HepG2 (cell line): ENCODE data around the gene NEAT1. TPM values are rescaled to one million over a fixed set of nuclear protein-coding genes. Genes with fewer than 3 reads are reported as not detected.

Source experiments
- CHD4 ChIP-seq: fragments of 200-600 bp; sonication (generic); IDR thresholded peaks from 2 replicates; pipeline ENCODE4 v1.7.0; 2017; ENCODE audit warnings: mild to moderate bottlenecking, low read length, borderline replicate concordance
- CREB1 ChIP-seq, 2 experiments: fragments of 450-650 bp in 1 of 2; IDR thresholded peaks; 2 replicates each; pipeline ENCODE4 v1.6.1; 2016 to 2017; ENCODE audit warnings: control low read depth in 1 of 2, mild to moderate bottlenecking in 1 of 2, missing compliant biosample characterization in 1 of 2, missing genetic modification characterization in 1 of 2
- LBX2 ChIP-seq: sonication (generic); formaldehyde crosslinking; IDR thresholded peaks from 2 replicates; pipeline ENCODE4 v1.5.0; 2020; ENCODE audit warnings: missing genetic modification reagents, mild to moderate bottlenecking, borderline replicate concordance
- MLLT10 ChIP-seq: sonication (generic); formaldehyde crosslinking; IDR thresholded peaks from 2 replicates; pipeline ENCODE4 v1.4.0; 2020; ENCODE audit warnings: missing genetic modification reagents
- MZF1 ChIP-seq: sonication (generic); formaldehyde crosslinking; IDR thresholded peaks from 2 replicates; pipeline ENCODE4 v1.8.1; 2023; ENCODE audit warnings: mild to moderate bottlenecking, missing genetic modification reagents, borderline replicate concordance
- RNF219 ChIP-seq: sonication (generic); formaldehyde crosslinking; IDR thresholded peaks from 2 replicates; pipeline ENCODE4 v1.5.0; 2020; ENCODE audit warnings: mild to moderate bottlenecking, missing genetic modification reagents
- SMAD1 ChIP-seq: sonication (generic); formaldehyde crosslinking; IDR thresholded peaks from 2 replicates; pipeline ENCODE4 v1.4.0; 2020; ENCODE audit warnings: missing genetic modification reagents, low read depth, mild to moderate bottlenecking, borderline replicate concordance
- SMC3 ChIP-seq: IDR thresholded peaks from 2 replicates; pipeline ENCODE4 v1.6.1; 2011; ENCODE audit warnings: low read length, improper control_type of control experiment
- SRY ChIP-seq: sonication (generic); formaldehyde crosslinking; IDR thresholded peaks from 2 replicates; pipeline ENCODE4 v1.8.0; 2022; ENCODE audit warnings: mild to moderate bottlenecking, missing genetic modification reagents
- ZFP36L2 ChIP-seq: sonication (generic); formaldehyde crosslinking; IDR thresholded peaks from 2 replicates; pipeline ENCODE4 v1.4.0; 2020; ENCODE audit warnings: missing genetic modification reagents
- ZFP41 ChIP-seq: sonication (generic); formaldehyde crosslinking; IDR thresholded peaks from 2 replicates; pipeline ENCODE4 v1.4.0; 2020; ENCODE audit warnings: mild to moderate bottlenecking, missing genetic modification reagents, borderline replicate concordance
- ZNF607 ChIP-seq: sonication (generic); formaldehyde crosslinking; IDR thresholded peaks from 2 replicates; pipeline ENCODE4 v1.5.1; 2020; ENCODE audit warnings: missing genetic modification reagents, mild to moderate bottlenecking, borderline replicate concordance
- polyA plus RNA-seq, 8 experiments: library from polyadenylated mRNA; depleted of rRNA in 3 of 8; stranded (reverse) in 7 of 8; unstranded in 1 of 8; fragments of >200 nt; fragmentation: Illumina TruSeq in 4 of 8; extraction: Trizol in 4 of 8; gene quantifications; 2 replicates each; pipeline versions ENCODE4 v1.2.1 to v1.2.3, GENCODE V29; 2011 to 2016; ENCODE audit warnings: low read depth in 4 of 8, missing spikeins in 1 of 8, mixed read lengths in 1 of 8; ENCODE audit not compliant: insufficient read depth in 1 of 8
- total RNA-seq, 5 experiments: library from RNA; depleted of rRNA; stranded (reverse); fragments of >200 nt; fragmentation: Illumina TruSeq; extraction: Trizol; gene quantifications; 2 replicates each; pipeline ENCODE4 v1.2.3, GENCODE V29; 2016; ENCODE audit warnings: low read depth in 1 of 5
- TF ChIP-seq, protein P1 (sequence below), 2 experiments: sonication (generic) in 1 of 2; formaldehyde crosslinking in 1 of 2; IDR thresholded peaks; 2 replicates each; pipeline versions ENCODE4 v1.6.1 to v1.9.0; 2014 to 2022; ENCODE audit warnings: antibody characterized with exemption in 1 of 2, borderline replicate concordance in 1 of 2, inconsistent platforms in 1 of 2, low read depth in 1 of 2, missing genetic modification reagents in 1 of 2
- TF ChIP-seq, protein P2 (sequence below): fragments of 450-650 bp; IDR thresholded peaks from 2 replicates; pipeline ENCODE4 v1.6.1; 2017; ENCODE audit warnings: mild to moderate bottlenecking
- TF ChIP-seq, protein P3 (sequence below): sonication (generic); formaldehyde crosslinking; IDR thresholded peaks from 2 replicates; pipeline ENCODE4 v1.4.0; 2020; ENCODE audit warnings: missing genetic modification reagents

NEAT1 gene
- total and polyA plus RNA-seq, 2 of the 13 experiments (the other 11 are each of a cell fraction or from before 2014, with no cell fraction given), result 20.5 to 41.2 TPM

GRCh38 chr11:65419772-65420481 lies 2.7 kb upstream of the NEAT1 start (continued):
- TF ChIP-seq, protein P1, sequence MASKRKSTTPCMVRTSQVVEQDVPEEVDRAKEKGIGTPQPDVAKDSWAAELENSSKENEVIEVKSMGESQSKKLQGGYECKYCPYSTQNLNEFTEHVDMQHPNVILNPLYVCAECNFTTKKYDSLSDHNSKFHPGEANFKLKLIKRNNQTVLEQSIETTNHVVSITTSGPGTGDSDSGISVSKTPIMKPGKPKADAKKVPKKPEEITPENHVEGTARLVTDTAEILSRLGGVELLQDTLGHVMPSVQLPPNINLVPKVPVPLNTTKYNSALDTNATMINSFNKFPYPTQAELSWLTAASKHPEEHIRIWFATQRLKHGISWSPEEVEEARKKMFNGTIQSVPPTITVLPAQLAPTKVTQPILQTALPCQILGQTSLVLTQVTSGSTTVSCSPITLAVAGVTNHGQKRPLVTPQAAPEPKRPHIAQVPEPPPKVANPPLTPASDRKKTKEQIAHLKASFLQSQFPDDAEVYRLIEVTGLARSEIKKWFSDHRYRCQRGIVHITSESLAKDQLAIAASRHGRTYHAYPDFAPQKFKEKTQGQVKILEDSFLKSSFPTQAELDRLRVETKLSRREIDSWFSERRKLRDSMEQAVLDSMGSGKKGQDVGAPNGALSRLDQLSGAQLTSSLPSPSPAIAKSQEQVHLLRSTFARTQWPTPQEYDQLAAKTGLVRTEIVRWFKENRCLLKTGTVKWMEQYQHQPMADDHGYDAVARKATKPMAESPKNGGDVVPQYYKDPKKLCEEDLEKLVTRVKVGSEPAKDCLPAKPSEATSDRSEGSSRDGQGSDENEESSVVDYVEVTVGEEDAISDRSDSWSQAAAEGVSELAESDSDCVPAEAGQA (IDR thresholded peaks at IDR 0.05; ENCODE audit: low read depth), result no peak
- TF ChIP-seq, protein P1 (CRISPR knock-in tag; IDR thresholded peaks at IDR 0.05; ENCODE audit: borderline replicate concordance), result no peak
- TF ChIP-seq, protein P2, sequence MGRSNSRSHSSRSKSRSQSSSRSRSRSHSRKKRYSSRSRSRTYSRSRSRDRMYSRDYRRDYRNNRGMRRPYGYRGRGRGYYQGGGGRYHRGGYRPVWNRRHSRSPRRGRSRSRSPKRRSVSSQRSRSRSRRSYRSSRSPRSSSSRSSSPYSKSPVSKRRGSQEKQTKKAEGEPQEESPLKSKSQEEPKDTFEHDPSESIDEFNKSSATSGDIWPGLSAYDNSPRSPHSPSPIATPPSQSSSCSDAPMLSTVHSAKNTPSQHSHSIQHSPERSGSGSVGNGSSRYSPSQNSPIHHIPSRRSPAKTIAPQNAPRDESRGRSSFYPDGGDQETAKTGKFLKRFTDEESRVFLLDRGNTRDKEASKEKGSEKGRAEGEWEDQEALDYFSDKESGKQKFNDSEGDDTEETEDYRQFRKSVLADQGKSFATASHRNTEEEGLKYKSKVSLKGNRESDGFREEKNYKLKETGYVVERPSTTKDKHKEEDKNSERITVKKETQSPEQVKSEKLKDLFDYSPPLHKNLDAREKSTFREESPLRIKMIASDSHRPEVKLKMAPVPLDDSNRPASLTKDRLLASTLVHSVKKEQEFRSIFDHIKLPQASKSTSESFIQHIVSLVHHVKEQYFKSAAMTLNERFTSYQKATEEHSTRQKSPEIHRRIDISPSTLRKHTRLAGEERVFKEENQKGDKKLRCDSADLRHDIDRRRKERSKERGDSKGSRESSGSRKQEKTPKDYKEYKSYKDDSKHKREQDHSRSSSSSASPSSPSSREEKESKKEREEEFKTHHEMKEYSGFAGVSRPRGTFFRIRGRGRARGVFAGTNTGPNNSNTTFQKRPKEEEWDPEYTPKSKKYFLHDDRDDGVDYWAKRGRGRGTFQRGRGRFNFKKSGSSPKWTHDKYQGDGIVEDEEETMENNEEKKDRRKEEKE, result no peak
- TF ChIP-seq MLLT10 (CRISPR knock-in tag) (no peak), SRY (CRISPR knock-in tag) (no peak), RNF219 (no peak; the same call in 1 of the 2 replicates), CHD4 (no peak), SMAD1 (CRISPR knock-in tag) (no peak), SMC3 (no peak), ZNF607 (CRISPR knock-in tag) (no peak), CREB1 (IDR thresholded peaks at IDR 0.05) (no peak), CREB1 (CRISPR knock-in tag; IDR thresholded peaks at IDR 0.05) (no peak), ZFP41 (no peak), ZFP36L2 (CRISPR knock-in tag) (no peak), LBX2 (no peak), MZF1 (CRISPR knock-in tag) (no peak)
- TF ChIP-seq, protein P3, sequence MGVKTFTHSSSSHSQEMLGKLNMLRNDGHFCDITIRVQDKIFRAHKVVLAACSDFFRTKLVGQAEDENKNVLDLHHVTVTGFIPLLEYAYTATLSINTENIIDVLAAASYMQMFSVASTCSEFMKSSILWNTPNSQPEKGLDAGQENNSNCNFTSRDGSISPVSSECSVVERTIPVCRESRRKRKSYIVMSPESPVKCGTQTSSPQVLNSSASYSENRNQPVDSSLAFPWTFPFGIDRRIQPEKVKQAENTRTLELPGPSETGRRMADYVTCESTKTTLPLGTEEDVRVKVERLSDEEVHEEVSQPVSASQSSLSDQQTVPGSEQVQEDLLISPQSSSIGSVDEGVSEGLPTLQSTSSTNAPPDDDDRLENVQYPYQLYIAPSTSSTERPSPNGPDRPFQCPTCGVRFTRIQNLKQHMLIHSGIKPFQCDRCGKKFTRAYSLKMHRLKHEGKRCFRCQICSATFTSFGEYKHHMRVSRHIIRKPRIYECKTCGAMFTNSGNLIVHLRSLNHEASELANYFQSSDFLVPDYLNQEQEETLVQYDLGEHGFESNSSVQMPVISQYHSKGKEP (CRISPR knock-in tag), result no peak
